Kidney tubule cell (primary cell): ENCODE data around the gene SBDS.

Source experiments
- DNase-seq: peaks from one replicate; pipeline ENCODE4 v3.0.0-alpha.2; 2018; ENCODE audit warnings: low spot score

Gene SBDS

GRCh38 chr7:66937940-66938339 lies 57.4 kb downstream of the SBDS start:
- no peak for DNase-seq
